T47D (cell line): ENCODE measurements around the gene SP3.
A peak's percentile ranks its signal among the peaks of the same experiment; 100 is the strongest.

Source experiments
- DNase-seq, 2 experiments: peaks; one replicate each; pipeline versions ENCODE4 v3.0.0 to v3.0.0-alpha.2; 2011 to 2012; ENCODE audit warnings: low read depth in 1 of 2, low spot score in 1 of 2
- JUND ChIP-seq: IDR thresholded peaks from 2 replicates; pipeline ENCODE4 v1.6.1; 2012; ENCODE audit warnings: low read depth
- in situ Hi-C: cut with HindIII; loops from 2 replicates; pipeline ENCODE4 v1.10.0; 2016; ENCODE audit warnings: low sequenced_read_pairs, low pct_unique_long_range_greater_than_20kb

SP3 gene

DNA sequence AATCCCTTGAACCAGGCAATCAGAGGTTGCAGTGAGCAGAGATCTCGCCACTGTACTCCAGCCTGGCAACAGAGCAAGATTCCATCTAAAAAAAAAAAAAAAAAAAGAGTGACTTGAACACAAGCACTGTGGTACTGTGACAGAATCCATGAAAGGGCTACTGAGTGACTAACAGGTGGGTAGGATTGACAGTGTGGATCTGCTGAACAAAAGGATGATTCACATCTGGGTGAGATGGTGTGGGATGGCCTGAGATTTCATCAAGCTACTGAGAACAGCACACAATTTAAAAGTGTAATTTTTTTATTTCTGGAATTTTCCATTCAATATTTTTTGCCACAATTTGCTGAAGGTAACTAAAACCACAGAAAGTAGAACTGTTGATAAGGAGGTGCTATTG is 13.3 kb upstream of the SP3 start:
- DNase-seq: no peak
- in situ Hi-C loops: no loop called here
- no peak for TF ChIP-seq JUND

DNA sequence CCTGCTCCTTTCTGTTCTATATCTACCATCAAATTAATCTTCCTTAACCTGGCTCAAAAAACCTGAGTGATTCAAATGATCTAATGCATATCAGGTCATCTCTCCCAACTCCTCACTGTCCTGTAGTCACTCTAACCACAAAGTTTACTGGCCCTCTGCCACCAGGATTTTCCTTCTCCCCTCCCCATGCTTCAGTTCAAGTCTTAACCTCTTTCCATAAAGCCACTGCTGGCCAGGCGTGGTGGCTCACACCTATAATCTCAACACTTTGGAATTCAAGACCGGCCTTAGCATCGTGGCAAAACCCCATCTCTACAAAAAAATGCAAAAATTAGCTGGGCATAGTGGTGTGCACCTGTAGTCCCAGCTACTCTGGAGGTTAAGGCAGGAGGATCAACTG is 7.5 kb upstream of the SP3 start:
- in situ Hi-C loops: no loop called here
- DNase-seq: peak in 1 of 2 experiments; percentile 62
- TF ChIP-seq JUND: no peak

DNA sequence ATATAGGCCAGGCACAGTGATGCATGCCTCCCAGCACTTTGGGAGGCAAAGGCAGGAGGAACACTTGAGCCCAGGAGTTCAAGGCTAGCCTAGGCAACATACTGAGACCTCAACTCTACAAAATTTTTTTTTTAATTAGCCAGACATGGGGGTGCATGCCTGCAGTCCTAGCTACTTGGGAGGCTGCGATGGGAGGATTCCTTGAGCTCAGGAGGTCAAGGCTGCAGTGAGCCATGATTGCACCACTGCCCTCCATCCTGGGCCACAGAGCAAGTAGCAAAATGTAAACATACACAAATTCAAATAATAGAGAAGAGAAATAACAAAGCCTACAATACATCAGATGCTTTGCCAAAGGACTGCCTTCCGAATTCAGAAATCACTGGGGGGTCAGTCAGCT is 7.0 kb upstream of the SP3 start:
- in situ Hi-C loops: no loop called here
- no peak for TF ChIP-seq JUND
- no peak for DNase-seq

DNA sequence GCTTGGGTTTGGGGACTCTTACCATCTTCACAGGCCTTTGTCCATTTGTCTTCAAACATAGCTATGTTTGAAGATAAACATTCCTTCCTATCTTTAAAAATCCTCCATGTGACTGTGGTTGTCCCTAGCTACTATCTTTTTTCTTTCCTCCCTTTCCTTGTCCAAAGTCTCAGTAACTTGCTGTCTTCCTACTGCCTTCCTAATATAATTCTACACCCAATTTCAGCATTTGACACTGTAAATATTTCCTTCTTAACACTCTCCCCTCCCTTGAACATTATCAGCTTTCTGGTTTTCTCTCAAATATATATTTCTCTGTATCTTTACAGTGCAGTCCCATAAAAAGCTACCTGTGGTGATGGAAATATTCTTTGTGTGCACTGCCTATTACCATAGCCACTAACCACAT is 5.3 kb upstream of the SP3 start:
- no peak for TF ChIP-seq JUND

DNA sequence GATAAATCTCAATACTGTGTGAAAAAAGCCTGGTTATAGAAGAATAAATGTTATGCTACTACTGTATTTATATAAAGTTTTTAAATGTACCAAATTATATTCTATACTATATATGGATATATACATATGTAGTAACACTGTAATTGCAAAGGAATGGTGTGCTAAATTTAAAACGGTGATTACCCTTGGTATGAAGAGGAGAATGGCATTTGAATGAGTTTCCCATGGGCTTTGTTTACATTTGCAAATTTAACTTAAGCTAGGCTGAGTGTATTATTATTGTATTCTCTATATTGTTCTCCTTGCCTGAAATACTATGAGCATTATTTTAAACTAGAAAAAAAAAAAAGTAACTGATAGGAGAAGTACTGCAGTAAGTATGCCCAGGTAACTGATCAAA is 4.7 kb upstream of the SP3 start:
- DNase-seq: no peak
- in situ Hi-C loops: no loop called here

More for the DNA sequence above, 5.3 kb upstream of the SP3 start:
- DNase-seq: no peak
- in situ Hi-C loops: no loop called here

DNA sequence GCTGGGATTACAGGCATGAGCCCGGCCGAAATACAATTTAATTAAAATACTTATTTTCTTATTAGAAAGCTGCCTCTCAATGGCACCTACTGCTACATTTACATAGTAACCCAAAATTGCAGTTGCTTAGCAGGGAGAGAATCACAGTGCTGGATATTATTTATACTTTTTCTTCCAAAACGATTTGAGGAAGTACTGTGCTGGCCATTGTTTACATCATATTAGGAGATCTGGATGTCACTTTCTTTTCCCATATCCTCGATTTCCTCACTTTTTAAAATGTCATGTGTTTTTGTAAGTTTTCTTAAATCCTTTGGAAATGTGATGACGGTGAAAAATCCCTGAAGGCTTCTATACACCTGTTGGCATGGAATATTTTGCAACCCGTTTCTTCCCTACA is 3.4 kb upstream of the SP3 start:
- no peak for DNase-seq
- no peak for TF ChIP-seq JUND
- in situ Hi-C loops: no loop called here

More for the DNA sequence above, 4.7 kb upstream of the SP3 start:
- no peak for TF ChIP-seq JUND

DNA sequence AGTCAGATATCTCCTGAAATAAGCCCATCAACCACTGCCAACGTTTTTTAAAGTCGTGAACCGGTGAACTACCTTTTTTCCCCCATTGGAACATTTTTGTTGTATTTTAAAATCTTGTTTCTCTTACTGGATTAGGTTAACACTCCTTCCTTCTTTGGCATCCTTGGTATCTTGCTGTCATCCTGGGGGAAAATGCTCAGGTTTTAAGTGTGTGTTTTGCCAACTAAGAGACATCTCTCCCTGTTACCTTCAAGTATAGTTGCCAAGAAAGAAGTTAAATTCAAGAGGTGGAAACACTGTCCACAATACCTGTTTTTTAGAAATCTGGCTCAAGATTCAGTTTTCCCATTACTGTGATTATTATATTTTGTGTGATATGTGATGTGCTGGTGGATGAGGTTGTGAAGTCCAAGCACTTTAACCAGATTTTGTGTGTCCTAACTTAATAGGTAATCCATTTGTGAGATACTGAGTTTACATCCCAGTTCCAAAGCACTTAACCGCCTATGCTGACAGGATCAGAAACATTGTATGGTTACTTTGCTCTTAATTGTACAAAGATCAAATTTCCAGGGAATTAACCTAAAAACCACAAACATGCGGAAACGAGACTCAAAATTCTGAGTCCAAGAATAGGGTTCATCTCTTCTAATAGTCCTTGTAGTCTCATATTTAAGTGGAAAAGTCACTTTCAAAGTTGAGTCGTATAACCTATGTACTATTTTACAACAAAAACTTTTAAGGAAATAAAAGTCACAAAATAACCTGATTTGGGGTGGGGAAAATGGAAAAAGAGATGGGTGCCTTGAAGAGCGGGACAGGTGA is 1.3 kb upstream of the SP3 start:
- no peak for TF ChIP-seq JUND
- in situ Hi-C loops: no loop called here
- no peak for DNase-seq

DNA sequence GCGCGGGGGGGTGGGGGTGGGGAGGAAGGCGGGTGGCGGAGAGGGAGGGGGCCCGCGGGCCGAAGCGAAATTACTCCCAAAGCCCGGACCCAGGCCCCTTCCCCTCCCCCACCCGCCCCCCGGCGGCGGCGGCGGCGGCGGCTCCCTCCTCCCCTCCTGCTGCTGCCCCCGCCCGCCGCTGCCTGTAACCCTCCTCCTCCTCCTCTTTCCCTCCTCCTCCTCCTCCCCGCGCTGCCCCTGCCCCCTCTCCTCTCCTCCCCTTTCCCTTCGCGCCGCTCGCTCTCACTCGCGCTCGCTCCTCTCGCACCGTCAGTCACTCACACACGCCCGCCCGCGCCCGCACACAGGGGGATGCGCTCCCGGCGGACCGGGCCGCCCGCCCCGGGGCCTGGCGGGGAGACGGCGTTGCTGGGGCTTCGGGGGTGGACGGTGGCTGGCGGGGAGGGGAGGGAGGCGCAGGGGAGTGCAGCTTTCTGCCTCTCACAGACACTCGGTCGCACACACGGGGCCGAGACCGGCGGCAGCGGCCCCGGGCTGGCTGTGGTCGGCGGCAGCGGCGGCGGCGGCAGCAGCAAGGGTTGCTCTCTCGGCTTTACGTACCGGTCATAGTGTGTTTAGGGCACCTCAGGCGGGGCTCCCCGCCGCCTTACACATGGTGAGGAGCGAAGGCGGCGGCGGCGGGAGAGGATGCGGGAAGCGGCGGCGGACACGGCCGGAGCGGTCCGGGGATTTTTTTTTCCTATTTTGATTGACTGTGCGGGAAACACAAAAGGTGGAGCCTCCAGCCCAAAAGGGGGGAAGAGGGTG is 405 bp downstream of the SP3 start:
- peak; percentile 51 to 91 for DNase-seq
- in situ Hi-C loops: no loop called here
- TF ChIP-seq JUND: no peak

DNA sequence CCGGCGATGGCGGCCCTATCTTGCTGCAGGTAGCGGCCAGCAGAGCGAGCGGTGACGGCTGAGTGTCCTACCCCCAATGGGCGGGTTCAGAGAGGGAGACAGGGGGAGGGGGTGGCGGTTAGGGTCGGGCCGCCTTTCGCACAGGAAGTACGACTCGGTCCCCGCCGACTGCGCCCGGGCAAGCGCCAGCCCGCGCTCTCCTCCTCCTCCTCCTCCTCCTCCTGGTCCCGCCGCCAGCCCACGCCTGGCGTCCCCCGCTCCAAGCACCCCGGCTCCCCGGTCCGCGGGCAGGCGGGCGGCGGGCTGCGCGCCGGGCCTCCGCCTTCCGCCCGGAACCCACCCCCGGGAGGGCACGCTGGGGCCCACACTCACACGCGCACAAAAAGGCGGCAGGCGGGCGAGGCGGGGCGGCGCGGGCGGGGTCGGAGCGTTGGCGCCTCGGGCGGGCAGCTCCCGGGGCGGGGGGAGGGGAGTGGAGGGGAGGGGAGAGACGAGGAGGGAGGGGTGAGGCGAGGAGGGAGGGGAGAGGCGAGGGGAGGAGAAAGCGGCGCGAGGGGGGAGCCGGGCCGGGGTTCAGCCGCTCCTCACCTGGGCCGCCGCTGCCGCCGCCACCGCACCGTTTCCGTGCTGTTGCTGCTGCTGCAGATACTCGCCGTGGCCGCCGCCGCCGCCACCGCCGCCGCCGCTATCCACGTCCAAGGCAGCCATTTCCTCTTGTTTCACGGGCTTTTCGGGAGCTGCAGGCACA is 1.2 kb downstream of the SP3 start:
- in situ Hi-C loops: no loop called here
- no peak for TF ChIP-seq JUND
- peak; percentile 72 to 91 for DNase-seq

DNA sequence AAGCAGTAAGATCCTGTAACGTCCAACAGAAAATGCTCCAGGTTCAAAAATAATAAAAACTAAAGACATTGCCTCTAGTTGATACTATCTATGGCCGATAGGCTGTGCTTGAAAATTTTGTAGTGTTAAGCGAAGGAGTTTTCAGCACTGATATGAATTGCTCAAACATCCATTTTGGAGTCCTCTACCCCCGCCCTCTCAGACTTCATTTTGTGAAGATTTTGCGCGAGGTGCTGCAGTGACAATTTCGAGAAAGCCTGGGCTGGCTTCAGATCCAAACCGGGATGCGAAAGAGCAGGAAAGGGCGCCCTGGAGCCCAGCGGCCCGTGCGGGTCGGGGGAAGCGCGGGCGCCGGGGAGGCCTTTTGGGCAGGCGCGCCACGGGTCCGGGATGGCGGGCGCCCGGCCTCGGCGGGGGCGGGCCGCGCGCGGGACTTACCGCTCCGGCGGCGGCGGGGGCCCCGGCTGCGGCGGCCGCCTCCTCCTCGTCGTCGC is 1.8 kb downstream of the SP3 start:
- TF ChIP-seq JUND: no peak
- DNase-seq: peak in 1 of 2 experiments; percentile 61
- in situ Hi-C loops: no loop called here

DNA sequence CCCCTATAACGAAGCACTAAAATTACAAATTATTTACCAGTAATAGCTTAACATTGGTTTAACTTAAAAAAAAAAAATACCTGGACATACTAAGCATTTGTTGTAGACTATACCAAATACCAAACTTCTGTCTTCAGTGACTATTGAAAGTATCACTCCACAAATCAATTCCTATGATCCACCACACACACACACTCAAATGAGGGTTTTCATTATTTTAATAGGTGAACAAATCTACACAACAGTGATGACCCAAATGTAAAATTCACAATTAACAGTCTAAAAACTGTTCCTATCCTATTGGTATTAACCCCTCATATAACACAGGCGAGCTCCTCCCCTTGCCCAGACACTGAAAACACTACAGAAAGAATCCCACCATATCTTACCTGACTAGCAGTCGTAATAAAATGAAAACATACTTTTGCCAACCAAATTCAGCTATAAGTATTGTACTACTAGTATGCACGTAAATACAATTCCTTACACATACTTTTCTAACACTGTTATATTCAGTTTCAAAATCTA is 2.5 kb downstream of the SP3 start:
- TF ChIP-seq JUND: no peak
- in situ Hi-C loops: no loop called here
- DNase-seq: no peak

DNA sequence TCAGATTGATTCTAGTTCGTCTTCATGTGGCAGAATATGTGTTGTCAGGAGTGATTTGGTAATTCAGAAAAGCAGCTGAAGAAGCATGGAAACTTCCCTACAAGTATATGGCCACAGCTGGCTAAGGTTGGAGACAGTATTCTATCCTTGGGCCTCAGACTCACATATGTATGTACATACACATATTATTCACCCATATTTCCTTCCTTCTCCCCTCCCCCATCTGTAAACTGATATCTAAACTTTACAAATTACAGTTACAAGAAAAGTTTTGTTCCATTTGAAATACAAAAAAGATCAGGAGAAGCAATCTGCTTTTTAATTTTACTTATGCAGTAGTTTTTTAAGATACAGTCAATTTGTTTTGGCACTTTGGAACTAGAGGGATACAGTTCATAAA is 3.1 kb downstream of the SP3 start:
- no peak for TF ChIP-seq JUND
- in situ Hi-C loops: no loop called here
- DNase-seq: peak in 1 of 2 experiments; percentile 13
